CD4-positive, CD25-positive, alpha-beta regulatory T cell (primary cell): Measurements from ENCODE around the gene PXYLP1. TPM values are rescaled to one million over a fixed set of nuclear protein-coding genes. Genes with fewer than 3 reads are reported as not detected.
A peak's percentile ranks its signal among the peaks of the same experiment; 100 is the strongest.

Source experiments
- ATAC-seq, 2 donors: fragments of 150-1000 bp; cut with Tn5 transposase; one replicate each; pipeline ENCODE4 v1.10.0; 2021; ENCODE audit warnings: low read depth in 2 of 2, moderate number of reproducible peaks in 2 of 2, moderate library complexity in 1 of 2
- DNase-seq, 3 donors: peaks; one replicate each; pipeline versions ENCODE4 v3.0.0 to v3.0.0-alpha.2; 2012 to 2022; ENCODE audit warnings: mixed read lengths in 1 of 3
- H3K27ac ChIP-seq: one replicate; pipeline ENCODE4 v1.7.0; 2013; ENCODE audit warnings: mild to moderate bottlenecking, low read length; ENCODE audit not compliant: insufficient read depth, poor library complexity, severe bottlenecking
- H3K27me3 ChIP-seq: one replicate; pipeline ENCODE4 v1.7.0; 2013; ENCODE audit warnings: low read length; ENCODE audit not compliant: control insufficient read depth, insufficient read depth
- H3K36me3 ChIP-seq: one replicate; pipeline ENCODE4 v1.7.0; 2013; ENCODE audit warnings: mild to moderate bottlenecking, low read length, moderate library complexity; ENCODE audit not compliant: control insufficient read depth, insufficient read depth
- H3K4me1 ChIP-seq: 2 replicates; pipeline ENCODE4 v1.7.0; 2013; ENCODE audit warnings: mild to moderate bottlenecking, low read length; ENCODE audit not compliant: insufficient read depth, control insufficient read depth, poor library complexity, severe bottlenecking
- H3K4me3 ChIP-seq: one replicate; pipeline ENCODE4 v1.7.0; 2013; ENCODE audit warnings: low read depth, mild to moderate bottlenecking, low read length, moderate library complexity
- H3K9me3 ChIP-seq, 2 experiments: 1 replicate in 1 of 2; 2 replicates in 1 of 2; pipeline ENCODE4 v1.7.0; 2013; ENCODE audit warnings: low read length in 2 of 2, mild to moderate bottlenecking in 1 of 2, moderate library complexity in 1 of 2; ENCODE audit not compliant: control insufficient read depth in 2 of 2
- H3K27ac Mint-ChIP-seq, 3 donors: one replicate each; pipeline ENCODE4 v1.8.0; 2020 to 2022; ENCODE audit warnings: mild to moderate bottlenecking in 3 of 3, mixed read lengths in 3 of 3, moderate library complexity in 2 of 3
- H3K27me3 Mint-ChIP-seq: one replicate; pipeline ENCODE4 v1.8.0; 2022; ENCODE audit warnings: mild to moderate bottlenecking, mixed read lengths
- H3K36me3 Mint-ChIP-seq: one replicate; pipeline ENCODE4 v1.8.0; 2020; ENCODE audit warnings: mixed read lengths
- H3K4me1 Mint-ChIP-seq, 4 donors: one replicate each; pipeline ENCODE4 v1.8.0; 2020 to 2022; ENCODE audit warnings: mixed read lengths in 4 of 4, mild to moderate bottlenecking in 1 of 4
- H3K4me3 Mint-ChIP-seq, 4 donors: one replicate each; pipeline ENCODE4 v1.8.0; 2020 to 2022; ENCODE audit warnings: mild to moderate bottlenecking in 4 of 4, mixed read lengths in 4 of 4, moderate library complexity in 3 of 4
- H3K9me3 Mint-ChIP-seq, 7 donors: one replicate each; pipeline ENCODE4 v1.8.0; 2020 to 2022; ENCODE audit warnings: mixed read lengths in 7 of 7, mild to moderate bottlenecking in 3 of 7, moderate library complexity in 2 of 7
- polyA plus RNA-seq, 4 donors: library from polyadenylated mRNA; unstranded; fragments of 300-500 nt; fragmentation: Illumina TruSeq; gene quantifications; one replicate each; pipeline ENCODE4 v1.2.3, GENCODE V29; 2021
- total RNA-seq: library from RNA; stranded (reverse); gene quantifications from one replicate; pipeline ENCODE4 v1.2.3, GENCODE V29; 2022

PXYLP1 gene
- total and polyA plus RNA-seq, 5 donors from 2014 or later = 3.8 to 11.3 (median 9.8) TPM

- Mint-ChIP-seq H3K4me1 (no peaks in the 10 kb centered on the region), H3K9me3 (peaks cover 0 to 2% (median 0%) of the 10 kb centered on the region in 7 donors), H3K36me3 (no peaks in the 10 kb centered on the region), H3K4me3 (no peak overlapping the region), H3K27me3 (peaks cover 27% of the 10 kb centered on the region), H3K27ac (peak overlapping the region in 1 of 3 donors; percentile 44)
- Histone ChIP-seq H3K36me3 (no peaks in the 10 kb centered on the region), H3K27me3 (peaks cover 20% of the 10 kb centered on the region), H3K9me3 (no peaks in the 10 kb centered on the region), H3K4me3 (no peak overlapping the region), H3K4me1 (no peaks in the 10 kb centered on the region), H3K27ac (no peak overlapping the region)
- DNase-seq (no peak), ATAC-seq (no peak)
Measured at GRCh38 chr3:141217389-141217788, 14.2 kb upstream of the PXYLP1 start.

GRCh38 chr3:141218162-141218835, 13.3 kb upstream of the PXYLP1 start:
- Histone ChIP-seq H3K9me3 (peaks cover 0 to 4% of the 10 kb centered on the region in 2 experiments), H3K4me1 (no peaks in the 10 kb centered on the region), H3K36me3 (no peaks in the 10 kb centered on the region), H3K27ac (no peak overlapping the region), H3K27me3 (peaks cover 23% of the 10 kb centered on the region), H3K4me3 (no peak overlapping the region)
- H3K27ac Mint-ChIP-seq = no peak overlapping the region
- ATAC-seq (no peak), DNase-seq (no peak)
- peaks cover 27% of the 10 kb centered on the region for H3K27me3 Mint-ChIP-seq
- H3K9me3 Mint-ChIP-seq = peaks cover 0 to 3% (median 0%) of the 10 kb centered on the region in 7 donors
- no peaks in the 10 kb centered on the region for H3K36me3 Mint-ChIP-seq
- no peaks in the 10 kb centered on the region for H3K4me1 Mint-ChIP-seq
- H3K4me3 Mint-ChIP-seq = no peak overlapping the region

- Histone ChIP-seq H3K4me3 (no peak overlapping the region), H3K4me1 (no peaks in the 10 kb centered on the region), H3K27me3 (peaks cover 23% of the 10 kb centered on the region), H3K27ac (no peak overlapping the region), H3K9me3 (peaks cover 6 to 11% of the 10 kb centered on the region in 2 experiments), H3K36me3 (no peaks in the 10 kb centered on the region)
- no peaks in the 10 kb centered on the region for H3K4me1 Mint-ChIP-seq
- DNase-seq = no peak
- no peak overlapping the region for H3K4me3 Mint-ChIP-seq
- no peaks in the 10 kb centered on the region for H3K36me3 Mint-ChIP-seq
- H3K27ac Mint-ChIP-seq = no peak overlapping the region
- H3K27me3 Mint-ChIP-seq = peaks cover 32% of the 10 kb centered on the region
- H3K9me3 Mint-ChIP-seq = peaks cover 0 to 9% (median 2%) of the 10 kb centered on the region in 7 donors
- ATAC-seq = no peak
Measured at GRCh38 chr3:141218926-141219325, 12.7 kb upstream of the PXYLP1 start.

- Mint-ChIP-seq H3K9me3 (peaks cover 0 to 12% (median 0%) of the 10 kb centered on the region in 7 donors), H3K4me3 (no peak overlapping the region), H3K27me3 (peaks cover 20% of the 10 kb centered on the region), H3K4me1 (no peaks in the 10 kb centered on the region), H3K27ac (no peak overlapping the region), H3K36me3 (no peaks in the 10 kb centered on the region)
- ATAC-seq (no peak), DNase-seq (no peak)
- no peak overlapping the region for H3K4me3 ChIP-seq
- peaks cover 15% of the 10 kb centered on the region for H3K27me3 ChIP-seq
- no peaks in the 10 kb centered on the region for H3K36me3 ChIP-seq
- H3K4me1 ChIP-seq = no peaks in the 10 kb centered on the region
- no peak overlapping the region for H3K27ac ChIP-seq
- H3K9me3 ChIP-seq = peaks cover 7 to 12% of the 10 kb centered on the region in 2 experiments
Measured at GRCh38 chr3:141223673-141224166, 7.9 kb upstream of the PXYLP1 start.

GRCh38 chr3:141225939-141226338, 5.7 kb upstream of the PXYLP1 start:
- Histone ChIP-seq H3K4me3 (no peak overlapping the region), H3K9me3 (peaks cover 7 to 12% of the 10 kb centered on the region in 2 experiments), H3K4me1 (peaks cover 6% of the 10 kb centered on the region), H3K36me3 (no peaks in the 10 kb centered on the region), H3K27ac (no peak overlapping the region), H3K27me3 (peaks cover 13% of the 10 kb centered on the region)
- DNase-seq = no peak
- Mint-ChIP-seq H3K4me1 (peaks cover 0 to 13% (median 11%) of the 10 kb centered on the region in 4 donors), H3K27ac (no peak overlapping the region), H3K27me3 (peaks cover 12% of the 10 kb centered on the region), H3K9me3 (peaks cover 0 to 12% (median 0%) of the 10 kb centered on the region in 7 donors), H3K36me3 (no peaks in the 10 kb centered on the region), H3K4me3 (no peak overlapping the region)
- ATAC-seq = no peak

GRCh38 chr3:141227216-141227615, 4.4 kb upstream of the PXYLP1 start:
- no peak overlapping the region for H3K4me3 Mint-ChIP-seq
- H3K4me1 Mint-ChIP-seq = peaks cover 0 to 15% (median 12%) of the 10 kb centered on the region in 4 donors
- DNase-seq (no peak), ATAC-seq (no peak)
- no peak overlapping the region for H3K4me3 ChIP-seq
- H3K4me1 ChIP-seq = peaks cover 14% of the 10 kb centered on the region
- H3K27ac ChIP-seq = no peak overlapping the region
- H3K9me3 ChIP-seq = peaks cover 7 to 12% of the 10 kb centered on the region in 2 experiments
- no peaks in the 10 kb centered on the region for H3K36me3 ChIP-seq
- H3K36me3 Mint-ChIP-seq = no peaks in the 10 kb centered on the region
- H3K27me3 ChIP-seq = peaks cover 8% of the 10 kb centered on the region
- peaks cover 5% of the 10 kb centered on the region for H3K27me3 Mint-ChIP-seq
- H3K27ac Mint-ChIP-seq = peak overlapping the region in 1 of 3 donors; percentile 53
- peaks cover 0 to 12% (median 0%) of the 10 kb centered on the region in 7 donors for H3K9me3 Mint-ChIP-seq

- H3K4me1 ChIP-seq = peaks cover 19% of the 10 kb centered on the region
- no peak overlapping the region for H3K27ac Mint-ChIP-seq
- peaks cover 9% of the 10 kb centered on the region for H3K27me3 Mint-ChIP-seq
- peaks cover 0 to 12% (median 0%) of the 10 kb centered on the region in 7 donors for H3K9me3 Mint-ChIP-seq
- peak overlapping the region in 1 of 4 donors; percentile 89 for H3K4me3 Mint-ChIP-seq
- H3K4me3 ChIP-seq = no peak overlapping the region
- peaks cover 7 to 12% of the 10 kb centered on the region in 2 experiments for H3K9me3 ChIP-seq
- H3K27ac ChIP-seq = no peak overlapping the region
- peaks cover 3% of the 10 kb centered on the region for H3K27me3 ChIP-seq
- DNase-seq (no peak), ATAC-seq (no peak)
- H3K36me3 ChIP-seq = no peaks in the 10 kb centered on the region
- peaks cover 0 to 20% (median 16%) of the 10 kb centered on the region in 4 donors for H3K4me1 Mint-ChIP-seq
- no peaks in the 10 kb centered on the region for H3K36me3 Mint-ChIP-seq
Measured at GRCh38 chr3:141227752-141228151, 3.9 kb upstream of the PXYLP1 start.
